NCI-H2227 (cell line): ENCODE results near the gene MATN1.
A peak's percentile ranks its signal among the peaks of the same experiment; 100 is the strongest.

Experiments used
- DNase-seq: peaks from one replicate; lab custom pipeline; 2025; ENCODE audit not compliant: unreplicated experiment; lab: John Stamatoyannopoulos, UW

The MATN1 gene

DNA sequence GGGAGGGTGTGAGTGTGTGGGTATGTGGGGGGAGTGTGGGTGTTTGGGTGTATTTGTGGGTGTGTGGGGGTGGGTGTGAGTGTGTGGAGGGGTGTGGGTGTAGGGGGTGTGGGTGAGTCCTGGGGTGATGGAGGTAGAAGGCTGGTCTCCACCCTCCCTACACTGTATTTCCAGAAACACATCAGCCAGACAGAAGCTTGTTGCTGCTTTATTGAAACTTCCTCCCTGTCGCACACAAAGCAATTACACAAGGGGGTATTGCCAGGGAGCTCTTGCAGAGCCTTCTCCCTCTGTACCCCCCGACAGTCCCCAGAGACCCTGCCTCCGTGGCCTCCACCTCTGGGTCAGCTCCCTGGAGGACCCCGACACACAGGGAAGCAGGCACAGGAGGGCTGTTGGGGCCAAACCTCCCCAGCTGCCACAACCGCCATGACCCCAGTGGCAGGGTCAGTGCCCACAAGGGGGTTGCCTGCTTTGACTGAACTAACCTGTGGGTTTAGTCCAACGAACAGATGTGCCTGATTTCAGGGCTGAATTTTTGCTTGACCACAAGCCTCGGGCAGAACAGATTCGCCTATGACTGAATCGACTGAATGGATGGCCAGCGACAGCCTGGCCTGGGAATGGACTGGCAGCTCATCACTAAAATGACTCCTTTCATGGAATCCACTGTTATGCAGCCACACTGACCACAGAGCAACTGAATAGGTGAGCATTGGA is 9.1 kb upstream of the MATN1 start:
- no peak for DNase-seq

DNA sequence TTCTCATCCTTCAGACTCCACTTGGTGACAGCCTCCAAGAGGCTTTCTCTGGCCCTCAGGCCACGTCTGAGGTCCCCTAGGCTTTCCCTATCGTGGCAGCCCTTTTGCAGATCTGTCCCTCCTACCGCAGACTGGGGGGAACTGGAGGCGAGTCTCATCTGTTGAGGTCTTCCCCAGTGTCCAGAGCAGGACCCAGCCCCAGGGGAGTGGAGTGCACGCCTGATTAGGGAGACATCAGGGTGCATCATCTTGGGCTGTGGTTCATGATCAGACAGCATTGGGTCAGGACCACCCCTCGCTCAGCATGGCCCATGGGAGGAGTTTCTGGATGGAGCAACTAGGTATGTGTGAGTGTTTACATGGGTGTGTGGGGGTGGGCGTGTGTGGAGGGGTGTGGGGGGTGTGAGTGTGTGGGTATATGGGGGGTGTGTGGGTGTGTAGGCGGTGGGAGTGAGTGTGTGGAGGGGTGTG is 8.5 kb upstream of the MATN1 start:
- DNase-seq: no peak

DNA sequence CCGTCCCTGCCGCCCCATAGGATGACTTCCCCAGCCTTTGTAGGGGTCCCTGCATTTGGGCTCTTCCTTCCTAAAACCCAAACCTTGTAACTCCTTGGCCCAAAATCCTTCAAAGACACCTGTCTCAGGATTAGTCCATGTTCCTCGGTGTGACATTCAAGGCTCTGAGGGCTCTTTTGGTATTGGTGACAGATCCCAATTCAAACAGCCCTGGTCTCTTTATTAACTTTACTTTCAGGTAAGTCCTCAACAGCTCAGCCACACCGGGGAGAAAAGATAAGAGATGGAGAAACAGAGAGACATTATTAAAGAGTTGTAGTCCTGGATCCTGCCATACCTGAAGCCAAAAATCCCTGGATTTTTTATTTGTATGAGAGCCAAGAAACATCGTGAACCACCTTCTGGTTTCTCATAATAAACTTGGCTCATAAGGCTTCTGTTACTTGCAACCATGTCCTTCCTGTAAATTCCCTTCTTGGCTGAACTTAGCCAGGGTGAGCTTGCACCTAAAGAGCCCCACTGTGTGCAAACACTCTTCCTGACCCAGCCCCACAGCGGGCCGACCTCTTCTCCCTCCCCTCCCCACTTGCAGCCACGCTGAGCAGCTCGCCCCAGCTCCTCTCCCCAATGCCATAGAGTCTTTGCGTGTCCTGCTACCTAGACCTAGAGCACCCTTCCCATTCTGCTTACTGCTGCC is 7.9 kb upstream of the MATN1 start:
- no peak for DNase-seq

DNA sequence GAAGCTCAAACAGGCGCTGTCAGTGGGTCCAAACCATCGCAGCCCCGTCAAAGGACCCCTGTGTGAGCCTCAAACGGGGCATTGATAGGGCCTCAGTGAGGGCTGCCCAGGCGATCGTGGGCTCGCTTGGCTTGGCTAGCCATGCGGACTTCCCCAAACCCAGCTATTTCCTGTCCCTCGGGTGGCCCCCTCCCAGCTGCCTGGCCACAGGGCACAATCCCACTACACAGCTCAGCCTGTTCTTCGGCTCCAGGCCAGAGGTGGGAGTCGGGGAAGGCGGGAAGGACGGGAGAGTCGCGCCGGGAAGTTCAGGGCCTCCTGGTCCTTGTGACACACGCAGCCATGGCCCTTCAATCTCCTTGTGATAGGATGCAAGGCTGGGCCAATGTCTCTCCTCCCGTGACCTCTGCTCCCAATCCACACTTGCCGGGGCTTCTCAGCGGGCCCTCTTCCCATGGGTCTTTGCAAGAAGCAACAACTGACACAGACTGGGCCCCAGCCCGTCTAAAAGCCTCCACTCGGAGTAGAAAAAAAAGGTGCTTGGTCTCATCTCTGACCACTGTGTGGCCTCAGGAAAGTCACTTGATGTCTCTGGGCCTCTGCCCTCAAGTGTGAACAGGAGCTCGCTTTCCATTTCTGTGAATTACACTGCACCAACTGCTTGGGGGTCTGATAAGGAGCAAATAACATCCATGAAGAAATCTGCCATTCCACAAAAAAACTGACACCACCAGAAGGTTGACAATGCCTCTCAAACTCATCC is 7.1 kb upstream of the MATN1 start:
- no peak for DNase-seq

DNA sequence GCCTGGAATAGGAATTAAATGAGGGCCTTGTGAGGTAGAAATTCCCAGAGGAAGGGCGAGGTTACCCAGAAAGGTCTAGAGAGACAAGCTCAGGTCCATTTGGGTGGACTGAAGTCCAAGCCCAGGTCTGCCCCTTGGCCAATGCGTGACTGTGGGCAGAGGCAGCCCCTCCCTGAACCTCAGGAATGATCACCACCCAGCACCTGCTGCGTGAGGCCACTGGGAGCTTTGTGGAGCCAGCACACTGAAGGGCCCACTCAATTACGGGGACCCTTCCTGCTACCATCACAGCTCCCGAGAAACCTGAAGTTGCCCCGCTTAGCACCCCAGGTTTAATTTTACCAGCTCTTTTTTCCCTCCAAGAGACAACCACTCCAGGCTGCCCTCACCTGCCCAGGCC is 6.5 kb upstream of the MATN1 start:
- DNase-seq: no peak

DNA sequence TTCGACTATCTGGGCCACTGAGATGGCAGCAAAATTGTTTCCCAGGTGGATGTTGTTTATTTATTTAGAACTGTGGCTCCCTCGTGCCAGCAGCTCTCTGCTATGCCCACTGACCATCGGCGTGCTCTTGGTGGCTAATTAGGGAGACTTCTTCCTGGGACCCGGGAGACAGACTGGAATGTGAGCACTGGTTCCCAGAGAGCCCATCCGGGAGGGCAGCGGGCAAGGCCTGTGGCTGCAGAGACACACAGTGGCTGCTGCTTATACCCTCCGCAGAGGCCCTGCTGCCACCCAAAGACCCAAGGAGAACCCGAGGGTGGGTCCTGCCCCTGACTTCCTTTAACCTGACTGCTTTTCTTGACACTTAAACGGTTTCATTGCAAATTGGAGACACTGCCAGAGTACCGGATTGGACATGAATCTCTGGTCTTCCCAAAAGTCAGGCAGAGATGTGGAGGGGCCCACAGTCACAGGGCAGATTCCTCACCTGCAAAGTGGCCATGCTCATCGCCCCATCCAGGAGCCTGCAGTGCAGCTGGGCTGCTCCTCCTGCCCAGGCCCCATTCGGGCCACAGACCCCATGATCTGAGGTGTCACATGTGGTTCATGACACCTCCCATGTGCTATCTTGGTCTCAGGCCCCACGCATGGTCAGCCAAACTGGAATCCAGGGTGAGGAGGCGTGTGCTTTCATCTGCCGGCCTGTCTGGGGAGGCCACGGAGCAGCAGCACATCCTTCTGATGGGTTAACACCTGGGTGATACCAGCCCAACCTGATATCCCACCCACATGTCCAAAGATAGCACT is 5.7 kb upstream of the MATN1 start:
- DNase-seq: no peak

DNA sequence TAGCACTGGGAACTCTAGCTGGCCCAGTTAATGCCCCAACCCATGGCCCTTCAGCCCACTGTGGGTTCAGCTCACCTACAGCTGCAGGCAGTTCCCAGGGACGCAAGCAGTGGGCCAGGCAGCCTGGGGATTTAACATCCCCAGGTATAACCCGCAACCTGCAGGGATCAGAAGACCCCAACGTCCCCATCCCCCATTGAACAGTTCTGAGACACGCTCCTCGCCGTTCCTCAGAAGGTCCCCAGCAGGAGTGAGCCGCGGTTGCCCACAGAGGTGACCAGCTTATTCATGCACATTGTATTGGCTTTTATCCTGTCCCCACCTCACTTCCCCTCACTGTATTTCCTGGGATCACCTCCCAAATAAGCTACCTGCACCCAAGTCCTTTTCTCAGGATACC is 5.0 kb upstream of the MATN1 start:
- DNase-seq: no peak

DNA sequence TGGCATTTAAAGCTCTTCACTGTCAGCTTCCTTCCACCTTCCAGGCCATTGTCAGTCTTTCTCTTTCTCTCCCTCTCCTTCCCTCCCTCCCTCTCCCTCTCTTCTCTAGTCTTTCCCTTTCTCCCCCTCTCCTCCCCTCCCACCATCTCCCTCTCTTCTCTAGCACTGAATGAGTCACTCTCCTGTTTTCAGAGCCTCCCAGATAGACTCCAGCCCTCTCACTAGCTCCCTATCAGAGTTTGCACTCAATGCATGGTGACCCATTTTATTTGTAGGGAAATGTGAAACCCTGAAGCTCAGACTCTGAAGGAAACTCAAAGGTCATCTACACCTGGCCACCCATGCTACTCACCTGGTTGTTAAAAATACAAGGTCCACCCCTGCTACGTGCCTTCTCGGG is 4.4 kb upstream of the MATN1 start:
- no peak for DNase-seq

DNA sequence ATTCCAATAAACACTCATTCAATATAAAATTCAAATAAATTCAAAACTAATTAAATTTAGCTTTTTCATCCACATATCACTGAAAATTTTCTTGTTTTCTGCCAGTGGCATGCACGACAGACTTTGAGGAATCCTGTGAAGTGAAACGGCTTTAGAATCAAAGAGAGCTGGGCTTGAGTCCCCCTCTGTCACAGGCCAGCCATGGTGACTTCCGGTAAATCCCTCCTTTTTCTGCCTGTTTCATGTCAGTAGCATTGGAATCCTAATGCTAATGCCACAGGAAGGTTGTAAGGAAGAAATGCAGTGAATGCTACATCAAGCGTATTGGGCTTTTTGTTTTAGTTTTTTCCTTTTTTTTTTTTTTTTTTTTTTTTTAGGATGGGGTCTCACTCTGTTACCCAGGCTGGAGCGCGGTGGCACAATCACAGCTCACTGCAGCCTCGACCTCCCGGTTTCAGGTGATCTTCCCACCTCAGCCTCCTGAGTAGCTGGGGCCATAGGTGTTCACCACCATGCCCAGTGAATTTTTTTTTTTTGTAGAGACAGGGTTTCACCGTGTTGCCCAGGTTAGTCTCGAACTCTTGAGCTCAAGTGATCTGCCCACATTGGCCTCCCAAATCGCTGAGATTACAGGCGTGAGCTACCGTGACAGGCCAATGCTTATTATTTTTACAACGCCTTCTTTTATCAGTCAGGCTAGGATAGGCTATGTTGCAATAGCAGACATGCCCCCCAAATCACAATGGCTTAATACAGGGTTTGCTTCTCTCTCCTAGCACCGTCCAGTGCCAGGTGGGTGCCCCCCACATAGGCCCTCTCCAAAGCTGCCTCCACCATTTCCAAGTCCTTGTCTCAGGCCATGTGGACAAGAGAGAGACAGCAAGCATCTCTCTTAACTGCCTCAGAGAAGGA is 3.6 kb upstream of the MATN1 start:
- DNase-seq: no peak

DNA sequence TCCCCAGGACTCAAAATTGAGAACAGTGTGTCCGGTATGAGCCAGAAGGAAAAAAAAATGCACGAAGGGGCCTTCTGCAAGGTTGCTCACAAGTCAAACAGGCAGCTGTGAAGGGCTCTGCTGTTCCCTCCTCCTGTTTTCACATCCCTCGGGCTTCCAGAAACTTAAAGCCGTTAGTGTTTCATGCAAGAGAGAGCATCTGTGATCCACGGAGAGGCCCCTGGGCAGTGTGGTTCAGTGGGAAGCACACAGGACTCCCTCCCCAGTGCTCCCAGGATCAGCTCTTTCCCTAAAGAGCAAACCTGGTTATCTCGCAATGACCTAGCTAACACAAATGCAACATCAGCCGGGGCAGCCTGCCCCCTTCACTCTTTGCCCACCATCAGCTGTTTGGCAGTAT is 2.9 kb upstream of the MATN1 start:
- DNase-seq: no peak

DNA sequence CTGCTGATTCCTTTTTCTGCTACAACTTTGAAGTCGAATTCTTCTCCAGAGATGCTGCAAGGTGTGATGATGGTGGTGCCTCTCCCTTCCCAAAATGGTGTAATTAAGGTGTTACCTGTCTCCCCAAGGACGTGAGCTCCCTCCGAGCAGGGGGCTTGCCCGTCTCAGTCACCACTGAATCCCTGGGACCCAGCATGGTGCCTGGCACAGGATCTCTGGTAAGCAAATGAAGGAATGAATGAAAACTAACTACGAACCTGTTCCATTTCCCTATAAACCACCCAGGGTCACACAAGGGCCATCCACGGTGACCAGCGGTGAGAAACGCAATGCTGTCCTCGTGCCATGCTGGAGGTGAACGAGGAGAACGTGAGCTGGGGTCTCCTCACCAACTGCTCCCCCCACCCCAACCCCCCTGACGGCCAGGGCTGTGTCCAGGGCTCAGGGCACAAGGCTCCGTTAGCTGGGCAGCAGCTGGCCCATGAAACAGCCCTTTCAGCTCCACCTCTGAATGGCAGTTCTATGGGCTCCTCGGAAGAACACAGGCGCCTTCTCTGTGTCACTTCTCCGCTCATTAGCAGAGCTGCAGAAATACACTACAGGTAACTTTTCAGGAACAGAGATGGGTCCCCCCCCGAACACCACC is 2.2 kb upstream of the MATN1 start:
- no peak for DNase-seq

DNA sequence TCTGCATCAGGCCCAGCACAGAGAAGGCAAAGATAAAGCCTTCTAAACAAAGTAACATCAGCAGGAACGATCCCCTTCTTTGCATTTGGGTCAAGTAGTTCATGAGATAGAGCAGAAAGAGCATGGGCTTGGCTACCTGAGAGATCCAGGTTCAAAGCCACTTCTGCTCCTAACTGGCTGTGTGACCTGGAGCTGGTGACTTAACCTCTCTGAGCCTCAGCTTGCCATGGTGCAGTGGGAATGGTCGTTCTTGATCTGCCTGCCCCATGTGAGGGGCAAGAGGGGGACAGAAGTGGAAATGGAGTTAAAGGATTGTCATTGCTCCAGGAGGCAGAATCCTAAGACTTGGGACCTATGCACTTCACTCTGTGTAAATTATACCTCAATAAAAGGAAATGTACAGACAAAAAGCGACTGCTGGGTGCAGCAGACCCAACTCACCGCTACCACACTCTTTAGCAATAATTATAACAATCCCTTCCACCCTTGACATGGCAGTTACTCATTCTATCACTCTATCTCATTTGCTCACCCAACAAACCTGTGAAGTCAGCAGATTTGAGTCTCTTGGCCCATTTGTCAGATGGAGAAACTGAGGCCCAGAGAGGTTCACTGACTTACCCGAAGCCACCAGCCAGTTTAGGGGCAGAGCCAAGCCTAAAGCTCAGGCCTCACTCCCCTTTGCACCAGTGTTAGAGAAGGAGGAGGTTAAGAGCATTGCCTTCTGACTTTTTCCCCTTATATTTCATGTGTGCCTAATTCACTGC is 1.5 kb upstream of the MATN1 start:
- no peak for DNase-seq

DNA sequence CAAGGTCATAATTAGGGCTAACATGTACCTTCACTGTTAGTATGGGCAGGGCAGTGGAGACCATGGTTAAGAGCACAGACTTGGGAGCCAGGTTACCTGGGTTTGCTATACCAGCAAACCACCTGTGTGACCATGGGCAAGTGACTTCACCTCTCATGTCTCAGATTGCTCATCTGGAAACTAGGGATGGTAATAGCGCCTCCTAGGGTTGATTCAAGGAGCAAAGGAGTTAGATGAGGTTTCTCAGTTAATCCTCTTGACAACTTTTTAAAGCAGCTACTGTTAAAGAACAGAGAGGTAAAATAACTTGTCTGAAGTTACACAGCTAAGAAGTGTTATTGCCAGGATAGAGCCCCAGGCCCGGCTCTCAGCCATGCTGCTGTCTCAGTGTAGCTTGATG is 790 bp upstream of the MATN1 start:
- no peak for DNase-seq

DNA sequence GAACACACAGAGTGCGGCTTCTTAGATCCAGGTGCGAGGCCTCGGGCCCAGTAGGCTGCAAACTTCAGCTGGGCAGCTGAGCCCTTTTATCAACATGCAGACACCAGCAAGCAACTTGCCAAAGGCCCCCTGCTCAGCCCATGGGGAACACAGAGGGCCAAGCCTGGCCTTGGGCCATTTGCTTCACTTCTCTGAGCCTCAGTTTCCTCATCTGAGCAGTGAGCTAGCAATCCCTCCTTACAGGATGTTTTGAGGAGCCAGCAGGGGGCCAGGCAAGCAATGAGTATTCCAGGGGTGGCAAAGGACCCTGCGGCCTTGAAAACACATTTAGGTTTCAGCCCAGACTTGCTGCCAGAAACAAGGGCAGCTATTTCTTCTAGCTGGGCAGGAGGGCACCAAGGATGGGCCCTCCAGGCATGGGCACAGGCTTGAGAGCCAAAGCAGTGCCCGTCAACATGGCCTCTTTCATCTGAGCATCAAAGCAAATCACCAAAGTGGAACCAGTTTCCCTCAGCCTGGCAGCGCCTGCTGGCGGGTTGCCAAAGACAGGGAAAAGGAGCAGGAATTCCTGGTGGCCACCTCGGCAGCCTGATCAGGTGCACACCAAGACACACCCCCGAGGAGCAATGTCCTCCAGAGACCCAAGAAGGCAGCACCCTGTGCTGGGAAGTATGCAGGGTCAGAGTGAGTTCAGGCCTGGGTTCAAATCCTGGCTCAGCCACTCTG is 1.4 kb downstream of the MATN1 start:
- peak; percentile 35 for DNase-seq

DNA sequence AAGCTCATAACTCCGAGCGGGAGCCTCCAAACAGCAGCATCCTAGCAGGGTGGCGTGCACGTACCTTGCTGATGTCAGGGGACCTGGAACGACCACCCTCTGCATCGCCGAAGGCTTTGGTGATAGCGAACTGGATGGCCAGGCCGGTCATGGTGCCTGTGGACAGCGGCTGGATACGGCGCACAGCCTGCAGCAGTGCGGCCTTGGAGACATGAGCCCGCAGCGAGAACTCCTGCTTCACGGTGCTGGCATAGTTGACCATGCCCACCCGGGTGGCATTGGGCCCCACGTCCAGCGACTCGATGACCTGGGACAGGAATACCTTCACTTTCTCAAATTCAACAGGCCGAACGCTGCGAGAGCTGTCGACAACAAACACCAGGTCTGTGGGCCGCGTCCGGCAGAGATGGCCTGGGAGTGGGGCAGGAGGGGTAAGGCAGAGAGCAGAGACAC is 2.0 kb downstream of the MATN1 start:
- no peak for DNase-seq

DNA sequence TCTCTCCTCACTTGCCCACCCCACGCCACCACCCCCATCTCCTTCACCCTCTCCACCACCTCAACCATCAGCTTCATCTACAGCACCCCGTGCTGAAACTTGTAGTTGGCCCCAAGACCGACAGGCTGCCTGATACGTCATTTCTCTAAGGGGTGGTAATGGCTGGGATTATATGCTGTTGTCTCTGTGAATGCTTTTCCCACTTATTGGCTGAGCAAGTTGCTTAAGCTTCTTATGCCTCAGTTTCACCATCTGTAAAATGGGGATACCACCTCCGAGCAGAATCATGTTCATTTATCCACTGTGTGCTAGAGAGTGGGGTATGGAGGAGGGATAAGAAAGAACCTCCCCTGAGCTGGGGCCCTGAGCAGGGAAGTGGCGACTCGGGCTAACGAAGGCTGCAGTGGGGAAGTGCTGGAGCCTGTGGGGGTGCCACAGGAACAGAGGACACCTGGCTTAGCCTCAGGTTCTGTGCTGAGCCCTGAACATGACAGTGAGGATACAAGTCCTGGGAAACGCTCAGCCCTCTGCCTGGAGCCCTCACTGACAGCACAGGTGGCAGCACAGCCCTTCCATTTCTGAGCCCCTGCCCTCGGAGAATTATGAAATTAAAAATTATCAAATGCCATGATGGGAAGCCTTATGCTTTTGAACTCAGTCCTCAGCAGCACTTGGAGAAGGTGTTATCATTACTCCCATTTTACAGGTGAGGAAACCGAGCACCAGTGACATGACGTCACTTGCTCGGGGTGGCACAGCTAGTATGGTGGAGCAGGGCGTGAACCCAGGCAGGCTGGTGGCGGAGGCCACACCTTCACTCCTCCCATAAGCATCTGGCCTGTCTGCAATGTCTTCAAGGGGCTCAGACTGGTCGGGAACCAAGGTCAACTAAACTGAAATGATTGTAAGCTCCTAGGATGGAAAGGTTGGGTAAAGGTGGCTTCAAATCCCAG is 2.8 kb downstream of the MATN1 start:
- no peak for DNase-seq
